ENCODE results near the gene CDC42BPB. TPM values are rescaled to one million over a fixed set of nuclear protein-coding genes. Genes with fewer than 3 reads are reported as not detected.

Gene CDC42BPB
- total RNA-seq, 1 donor from 2014 or later, result 99.6 TPM

- no peak for DNase-seq (ENCODE audit: low spot score)
Observed at GRCh38 chr14:102970496-102970895, 86.9 kb downstream of the CDC42BPB start.

- no peak for DNase-seq (ENCODE audit: low spot score)
Observed at GRCh38 chr14:102969901-102970300, 87.4 kb downstream of the CDC42BPB start.

GRCh38 chr14:102969060-102969791, 88.1 kb downstream of the CDC42BPB start:
- DNase-seq (ENCODE audit: low spot score), result no peak

GRCh38 chr14:102968306-102968705, 89.0 kb downstream of the CDC42BPB start:
- no peak for DNase-seq (ENCODE audit: low spot score)

GRCh38 chr14:102967506-102967795, 89.9 kb downstream of the CDC42BPB start:
- DNase-seq (ENCODE audit: low spot score), result no peak

- no peak for DNase-seq (ENCODE audit: low spot score)
Observed at GRCh38 chr14:102966681-102967505, 90.5 kb downstream of the CDC42BPB start.

- no peak for DNase-seq (ENCODE audit: low spot score)
Observed at GRCh38 chr14:102965971-102966655, 91.2 kb downstream of the CDC42BPB start.

- DNase-seq (ENCODE audit: low spot score), result no peak
Observed at GRCh38 chr14:102965282-102965681, 92.1 kb downstream of the CDC42BPB start.

GRCh38 chr14:102964152-102964730, 93.1 kb downstream of the CDC42BPB start:
- DNase-seq (ENCODE audit: low spot score), result no peak

GRCh38 chr14:102962111-102962627, 95.2 kb downstream of the CDC42BPB start:
- no peak for DNase-seq (ENCODE audit: low spot score)

- DNase-seq (ENCODE audit: low spot score), result no peak
Observed at GRCh38 chr14:102958461-102958860, 98.9 kb downstream of the CDC42BPB start.

GRCh38 chr14:102957222-102957621, 100.1 kb downstream of the CDC42BPB start:
- no peak for DNase-seq (ENCODE audit: low spot score)

- DNase-seq (ENCODE audit: low spot score), result no peak
Observed at GRCh38 chr14:102955636-102956408, 101.5 kb downstream of the CDC42BPB start.

- no peak for DNase-seq (ENCODE audit: low spot score)
Observed at GRCh38 chr14:102954081-102954789, 103.1 kb downstream of the CDC42BPB start.

- DNase-seq (ENCODE audit: low spot score), result no peak
Observed at GRCh38 chr14:102953100-102953499, 104.2 kb downstream of the CDC42BPB start.

- DNase-seq (ENCODE audit: low spot score), result no peak
Observed at GRCh38 chr14:102952276-102952675, 105.1 kb downstream of the CDC42BPB start.

- DNase-seq (ENCODE audit: low spot score), result no peak
Observed at GRCh38 chr14:102951799-102952198, 105.5 kb downstream of the CDC42BPB start.

GRCh38 chr14:102951034-102951433, 106.3 kb downstream of the CDC42BPB start:
- no peak for DNase-seq (ENCODE audit: low spot score)

GRCh38 chr14:102949801-102950451, 107.4 kb downstream of the CDC42BPB start:
- no peak for DNase-seq (ENCODE audit: low spot score)
